GM19328 (cell line): ENCODE measurements around the gene P2RY12.

ENCODE experiments used
- ATAC-seq: cut with Tn5 transposase; IDR thresholded peaks from one replicate; pipeline ENCODE4 v1.9.1; 2021; ENCODE audit warnings: mild to moderate bottlenecking, moderate library complexity; ENCODE audit not compliant: unreplicated experiment

The P2RY12 gene

GRCh38 chr3:151309566-151309965, 75.0 kb downstream of the P2RY12 start:
- no peak for ATAC-seq

GRCh38 chr3:151307583-151308488, 76.7 kb downstream of the P2RY12 start:
- ATAC-seq: no peak

- ATAC-seq: no peak
Measured at GRCh38 chr3:151307131-151307530, 77.4 kb downstream of the P2RY12 start.

GRCh38 chr3:151306168-151306810, 78.3 kb downstream of the P2RY12 start:
- ATAC-seq: no peak

GRCh38 chr3:151305775-151306151, 78.8 kb downstream of the P2RY12 start:
- no peak for ATAC-seq

- ATAC-seq: no peak
Measured at GRCh38 chr3:151305060-151305774, 79.3 kb downstream of the P2RY12 start.

GRCh38 chr3:151303751-151304150, 80.8 kb downstream of the P2RY12 start:
- ATAC-seq: no peak

- ATAC-seq: no peak
Measured at GRCh38 chr3:151301787-151302186, 82.8 kb downstream of the P2RY12 start.

GRCh38 chr3:151300539-151300938, 84.0 kb downstream of the P2RY12 start:
- no peak for ATAC-seq

GRCh38 chr3:151299006-151299405, 85.5 kb downstream of the P2RY12 start:
- ATAC-seq: no peak

- ATAC-seq: no peak
Measured at GRCh38 chr3:151297429-151297828, 87.1 kb downstream of the P2RY12 start.

- no peak for ATAC-seq
Measured at GRCh38 chr3:151296226-151296625, 88.3 kb downstream of the P2RY12 start.

GRCh38 chr3:151293127-151293526, 91.4 kb downstream of the P2RY12 start:
- ATAC-seq: no peak

- ATAC-seq: no peak
Measured at GRCh38 chr3:151290673-151291072, 93.9 kb downstream of the P2RY12 start.

GRCh38 chr3:151289445-151289844, 95.1 kb downstream of the P2RY12 start:
- no peak for ATAC-seq
